ENCODE results near the gene SERPINB6. TPM values are rescaled to one million over a fixed set of nuclear protein-coding genes. Genes with fewer than 3 reads are reported as not detected.
"Not testable (repeated sequence)": the region's sequence is repeated elsewhere in the genome, so short reads cannot be mapped to it uniquely, and the experiment has no call there.

The SERPINB6 gene
- total RNA-seq, 1 experiment from 2014 or later: 39.0 TPM

DNA sequence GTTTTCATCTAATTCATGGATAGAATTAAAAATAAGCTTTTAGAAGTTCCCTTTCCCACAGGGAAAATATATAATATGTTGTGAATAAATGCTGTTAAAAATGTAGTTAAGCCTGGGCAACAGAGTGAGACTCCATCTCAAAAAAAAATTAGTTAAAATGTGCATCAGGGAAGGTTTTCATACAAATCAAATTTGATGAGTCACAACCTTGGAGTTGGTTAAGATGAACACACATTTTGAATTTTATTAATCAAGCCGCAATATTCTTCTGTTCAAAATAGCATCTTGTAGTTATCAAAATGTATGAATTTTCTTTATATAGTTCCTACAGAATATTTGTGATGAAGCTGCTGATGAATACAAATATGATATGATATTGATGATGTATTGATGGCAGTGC lies 37.3 kb downstream of the SERPINB6 start:
- TF ChIP-seq, protein P1, sequence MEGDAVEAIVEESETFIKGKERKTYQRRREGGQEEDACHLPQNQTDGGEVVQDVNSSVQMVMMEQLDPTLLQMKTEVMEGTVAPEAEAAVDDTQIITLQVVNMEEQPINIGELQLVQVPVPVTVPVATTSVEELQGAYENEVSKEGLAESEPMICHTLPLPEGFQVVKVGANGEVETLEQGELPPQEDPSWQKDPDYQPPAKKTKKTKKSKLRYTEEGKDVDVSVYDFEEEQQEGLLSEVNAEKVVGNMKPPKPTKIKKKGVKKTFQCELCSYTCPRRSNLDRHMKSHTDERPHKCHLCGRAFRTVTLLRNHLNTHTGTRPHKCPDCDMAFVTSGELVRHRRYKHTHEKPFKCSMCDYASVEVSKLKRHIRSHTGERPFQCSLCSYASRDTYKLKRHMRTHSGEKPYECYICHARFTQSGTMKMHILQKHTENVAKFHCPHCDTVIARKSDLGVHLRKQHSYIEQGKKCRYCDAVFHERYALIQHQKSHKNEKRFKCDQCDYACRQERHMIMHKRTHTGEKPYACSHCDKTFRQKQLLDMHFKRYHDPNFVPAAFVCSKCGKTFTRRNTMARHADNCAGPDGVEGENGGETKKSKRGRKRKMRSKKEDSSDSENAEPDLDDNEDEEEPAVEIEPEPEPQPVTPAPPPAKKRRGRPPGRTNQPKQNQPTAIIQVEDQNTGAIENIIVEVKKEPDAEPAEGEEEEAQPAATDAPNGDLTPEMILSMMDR (conservative IDR thresholded peaks at IDR 0.05): no peak
- H4K91ac ChIP-seq (ENCODE audit: insufficient read length, low read depth, low read length): no peak overlapping the region
- no peak overlapping the region for H3T11ph ChIP-seq (ENCODE audit: low read length)
- DNase-seq: no peak
- Mint-ChIP-seq H3K27me3 (ENCODE audit: low read depth) (no peaks in the 10 kb centered on the region; the same call in 1 of the 2 replicates), H3K4me3 (no peak overlapping the region), H3K4me1 (peaks cover 24 to 32% of the 10 kb centered on the region in 2 experiments), H3K27ac (no peak overlapping the region), H3K9me3 (peaks cover 11% of the 10 kb centered on the region in 2 experiments; a peak in 3 of 5 replicates), H3K36me3 (ENCODE audit: insufficient read depth in 1 of 3, low read depth in 3 of 3) (peaks cover 4 to 9% (median 5%) of the 10 kb centered on the region in 3 experiments; a peak in 4 of 7 replicates)
- no peak overlapping the region for H2AFZ ChIP-seq (ENCODE audit: low read length)
- H2BK120ac ChIP-seq (ENCODE audit: low read depth, low read length, poor library complexity, severe bottlenecking): no peak overlapping the region
- H3K9ac ChIP-seq (ENCODE audit: extremely low read depth, insufficient read length, low read length): no peak overlapping the region
- no peaks in the 10 kb centered on the region for H3K23me2 ChIP-seq (ENCODE audit: insufficient read length, low read depth, low read length, poor library complexity, severe bottlenecking)
- no peak overlapping the region for H3K23ac ChIP-seq (ENCODE audit: insufficient read length, low read depth, low read length)
- no peak overlapping the region for H2BK12ac ChIP-seq (ENCODE audit: insufficient read length, low read depth, low read length)
- no peak overlapping the region for H4K5ac ChIP-seq (ENCODE audit: insufficient read length, low read depth, low read length)
- H4K20me1 ChIP-seq (ENCODE audit: control insufficient read depth, insufficient read depth, insufficient read length): no peaks in the 10 kb centered on the region
- no peak overlapping the region for H2BK15ac ChIP-seq (ENCODE audit: low read depth, low read length)
- H3K4ac ChIP-seq (ENCODE audit: low read depth, low read length): no peak overlapping the region
- H2BK20ac ChIP-seq (ENCODE audit: low read depth, low read length, poor library complexity, severe bottlenecking): no peak overlapping the region
- H2BK5ac ChIP-seq (ENCODE audit: insufficient read length, low read length): no peak overlapping the region
- H3K79me2 ChIP-seq (ENCODE audit: insufficient read depth, low read length): no peaks in the 10 kb centered on the region
- H2AK5ac ChIP-seq (ENCODE audit: insufficient read length, low read length): no peak overlapping the region
- no peak overlapping the region for H3K56ac ChIP-seq (ENCODE audit: insufficient read length, low read depth, low read length)
- H3K4me1 ChIP-seq (ENCODE audit: insufficient read depth, low read length): peaks cover 13% of the 10 kb centered on the region
- no CpG with 5 or more reads among the region's 1 CpG for WGBS (ENCODE audit: extremely low coverage, insufficient read length, low lambda C conversion rate)
- no peak overlapping the region for H3K14ac ChIP-seq (ENCODE audit: insufficient read depth, low read length)
- no peak overlapping the region for H3K18ac ChIP-seq (ENCODE audit: insufficient read length, low read depth, low read length)
- H3K9me3 ChIP-seq (ENCODE audit: control insufficient read depth, low read depth, low read length): no peaks in the 10 kb centered on the region
- H3K27me3 ChIP-seq (ENCODE audit: insufficient read depth, low read length): no peaks in the 10 kb centered on the region
- no peak overlapping the region for H3K4me2 ChIP-seq (ENCODE audit: insufficient read depth, insufficient read length, low read length)
- no peak overlapping the region for H3K27ac ChIP-seq (ENCODE audit: insufficient read length, low read depth, low read length)
- H4K8ac ChIP-seq (replicated peaks; ENCODE audit: insufficient read length, low read depth, low read length): no peak overlapping the region
- no peaks in the 10 kb centered on the region for H3K79me1 ChIP-seq (ENCODE audit: insufficient read depth, low read depth, low read length, poor library complexity, severe bottlenecking)

DNA sequence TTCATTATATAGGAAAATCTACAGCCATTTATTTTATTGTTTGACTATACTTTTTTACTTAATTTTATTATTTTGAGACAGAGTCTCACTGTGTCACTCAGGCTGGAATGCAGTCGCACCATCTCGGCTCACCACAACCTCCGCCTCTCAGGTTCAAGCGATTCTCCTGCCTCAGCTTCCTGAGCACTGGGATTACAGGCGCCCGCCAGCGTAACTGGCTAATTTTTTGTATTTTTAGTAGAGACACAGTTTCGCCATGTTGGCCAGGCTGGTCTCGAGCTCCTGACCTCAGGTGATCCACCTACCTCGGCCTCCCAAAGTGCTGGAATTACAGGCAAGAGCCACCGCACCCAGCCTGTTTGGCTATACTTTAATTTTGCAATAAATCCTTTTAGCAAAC lies 38.5 kb downstream of the SERPINB6 start:
- not testable (repeated sequence) for H3K36me3 Mint-ChIP-seq (ENCODE audit: insufficient read depth in 1 of 3, low read depth in 3 of 3); H3K23ac ChIP-seq (ENCODE audit: insufficient read length, low read depth, low read length); H3K79me1 ChIP-seq (ENCODE audit: insufficient read depth, low read depth, low read length, poor library complexity, severe bottlenecking); H2AK5ac ChIP-seq (ENCODE audit: insufficient read length, low read length); H2BK12ac ChIP-seq (ENCODE audit: insufficient read length, low read depth, low read length); H3K27ac ChIP-seq (ENCODE audit: insufficient read length, low read depth, low read length); H3K14ac ChIP-seq (ENCODE audit: insufficient read depth, low read length); H3K27me3 Mint-ChIP-seq (ENCODE audit: low read depth); H3K9me3 ChIP-seq (ENCODE audit: control insufficient read depth, low read depth, low read length); H4K20me1 ChIP-seq (ENCODE audit: control insufficient read depth, insufficient read depth, insufficient read length); H3K9me3 Mint-ChIP-seq; H2BK15ac ChIP-seq (ENCODE audit: low read depth, low read length); H3T11ph ChIP-seq (ENCODE audit: low read length); H2BK20ac ChIP-seq (ENCODE audit: low read depth, low read length, poor library complexity, severe bottlenecking); H3K9ac ChIP-seq (ENCODE audit: extremely low read depth, insufficient read length, low read length); H2BK5ac ChIP-seq (ENCODE audit: insufficient read length, low read length); H3K79me2 ChIP-seq (ENCODE audit: insufficient read depth, low read length); H2BK120ac ChIP-seq (ENCODE audit: low read depth, low read length, poor library complexity, severe bottlenecking); H3K27ac Mint-ChIP-seq; H3K4me3 Mint-ChIP-seq; H3K56ac ChIP-seq (ENCODE audit: insufficient read length, low read depth, low read length); H2AFZ ChIP-seq (ENCODE audit: low read length); H3K4ac ChIP-seq (ENCODE audit: low read depth, low read length); H3K23me2 ChIP-seq (ENCODE audit: insufficient read length, low read depth, low read length, poor library complexity, severe bottlenecking); H3K27me3 ChIP-seq (ENCODE audit: insufficient read depth, low read length); H4K5ac ChIP-seq (ENCODE audit: insufficient read length, low read depth, low read length); H3K18ac ChIP-seq (ENCODE audit: insufficient read length, low read depth, low read length); H4K8ac ChIP-seq (replicated peaks; ENCODE audit: insufficient read length, low read depth, low read length); H3K4me2 ChIP-seq (ENCODE audit: insufficient read depth, insufficient read length, low read length); H4K91ac ChIP-seq (ENCODE audit: insufficient read length, low read depth, low read length)
- peaks cover 13% of the 10 kb centered on the region for H3K4me1 ChIP-seq (ENCODE audit: insufficient read depth, low read length)
- WGBS (ENCODE audit: extremely low coverage, insufficient read length, low lambda C conversion rate): no CpG with 5 or more reads among the region's 11 CpGs
- peak; percentile 14 for DNase-seq
- peaks cover 33 to 43% of the 10 kb centered on the region in 2 experiments for H3K4me1 Mint-ChIP-seq

Data from H9 (cell line).